Measurements from ENCODE around the gene SURF4.

Gene SURF4

GRCh38 chr9:133368249-133368881, 7.5 kb downstream of the SURF4 start:
- Histone ChIP-seq H3K27me3 (ENCODE audit: control insufficient read depth, insufficient read depth, low read length) (no peaks in the 10 kb centered on the region), H3K9ac (ENCODE audit: low read length) (no peak overlapping the region), H3K4me1 (ENCODE audit: control insufficient read depth, insufficient read depth, low read length) (peaks cover 56% of the 10 kb centered on the region), H3K4me3 (ENCODE audit: low read length) (no peak overlapping the region), H3K36me3 (ENCODE audit: control insufficient read depth, insufficient read depth, low read length) (peaks cover 14% of the 10 kb centered on the region), H3K9me3 (ENCODE audit: control insufficient read depth, low read length) (no peaks in the 10 kb centered on the region)

- no peaks in the 10 kb centered on the region for H3K9me3 ChIP-seq (ENCODE audit: control insufficient read depth, low read length)
- no peak overlapping the region for H3K4me3 ChIP-seq (ENCODE audit: low read length)
- no peak overlapping the region for H3K9ac ChIP-seq (ENCODE audit: low read length)
- H3K4me1 ChIP-seq (ENCODE audit: control insufficient read depth, insufficient read depth, low read length), result peaks cover 51% of the 10 kb centered on the region
- H3K36me3 ChIP-seq (ENCODE audit: control insufficient read depth, insufficient read depth, low read length), result peaks cover 14% of the 10 kb centered on the region
- no peaks in the 10 kb centered on the region for H3K27me3 ChIP-seq (ENCODE audit: control insufficient read depth, insufficient read depth, low read length)
Observed at GRCh38 chr9:133367778-133368177, 8.1 kb downstream of the SURF4 start.

GRCh38 chr9:133367221-133367620, 8.6 kb downstream of the SURF4 start:
- Histone ChIP-seq H3K9ac (ENCODE audit: low read length) (no peak overlapping the region), H3K27me3 (ENCODE audit: control insufficient read depth, insufficient read depth, low read length) (no peaks in the 10 kb centered on the region), H3K36me3 (ENCODE audit: control insufficient read depth, insufficient read depth, low read length) (peaks cover 14% of the 10 kb centered on the region), H3K9me3 (ENCODE audit: control insufficient read depth, low read length) (no peaks in the 10 kb centered on the region), H3K4me1 (ENCODE audit: control insufficient read depth, insufficient read depth, low read length) (peaks cover 47% of the 10 kb centered on the region), H3K4me3 (ENCODE audit: low read length) (no peak overlapping the region)

- H3K9me3 ChIP-seq (ENCODE audit: control insufficient read depth, low read length), result no peaks in the 10 kb centered on the region
- H3K36me3 ChIP-seq (ENCODE audit: control insufficient read depth, insufficient read depth, low read length), result peaks cover 18% of the 10 kb centered on the region
- peaks cover 39% of the 10 kb centered on the region for H3K4me1 ChIP-seq (ENCODE audit: control insufficient read depth, insufficient read depth, low read length)
- H3K27me3 ChIP-seq (ENCODE audit: control insufficient read depth, insufficient read depth, low read length), result no peaks in the 10 kb centered on the region
- no peak overlapping the region for H3K4me3 ChIP-seq (ENCODE audit: low read length)
- no peak overlapping the region for H3K9ac ChIP-seq (ENCODE audit: low read length)
Observed at GRCh38 chr9:133366435-133366834, 9.4 kb downstream of the SURF4 start.

- H3K9ac ChIP-seq (ENCODE audit: low read length), result no peak overlapping the region
Observed at GRCh38 chr9:133362359-133363044, 13.4 kb downstream of the SURF4 start.

GRCh38 chr9:133361507-133362092, 14.3 kb downstream of the SURF4 start:
- no peaks in the 10 kb centered on the region for H3K9me3 ChIP-seq (ENCODE audit: control insufficient read depth, low read length)
- H3K9ac ChIP-seq (ENCODE audit: low read length), result no peak overlapping the region
- H3K4me1 ChIP-seq (ENCODE audit: control insufficient read depth, insufficient read depth, low read length), result peaks cover 33% of the 10 kb centered on the region
- H3K4me3 ChIP-seq (ENCODE audit: low read length), result no peak overlapping the region
- H3K36me3 ChIP-seq (ENCODE audit: control insufficient read depth, insufficient read depth, low read length), result peaks cover 17% of the 10 kb centered on the region
- H3K27me3 ChIP-seq (ENCODE audit: control insufficient read depth, insufficient read depth, low read length), result no peaks in the 10 kb centered on the region

More at GRCh38 chr9:133362359-133363044, 13.4 kb downstream of the SURF4 start:
- no peaks in the 10 kb centered on the region for H3K27me3 ChIP-seq (ENCODE audit: control insufficient read depth, insufficient read depth, low read length)
- H3K4me1 ChIP-seq (ENCODE audit: control insufficient read depth, insufficient read depth, low read length), result peaks cover 28% of the 10 kb centered on the region
- no peaks in the 10 kb centered on the region for H3K9me3 ChIP-seq (ENCODE audit: control insufficient read depth, low read length)
- H3K4me3 ChIP-seq (ENCODE audit: low read length), result no peak overlapping the region
- peaks cover 18% of the 10 kb centered on the region for H3K36me3 ChIP-seq (ENCODE audit: control insufficient read depth, insufficient read depth, low read length)

- no peaks in the 10 kb centered on the region for H3K27me3 ChIP-seq (ENCODE audit: control insufficient read depth, insufficient read depth, low read length)
- H3K36me3 ChIP-seq (ENCODE audit: control insufficient read depth, insufficient read depth, low read length), result peaks cover 11% of the 10 kb centered on the region
- no peak overlapping the region for H3K4me3 ChIP-seq (ENCODE audit: low read length)
- peaks cover 33% of the 10 kb centered on the region for H3K4me1 ChIP-seq (ENCODE audit: control insufficient read depth, insufficient read depth, low read length)
- no peak overlapping the region for H3K9ac ChIP-seq (ENCODE audit: low read length)
- no peaks in the 10 kb centered on the region for H3K9me3 ChIP-seq (ENCODE audit: control insufficient read depth, low read length)
Observed at GRCh38 chr9:133360400-133361393, 15.2 kb downstream of the SURF4 start.

- Histone ChIP-seq H3K4me1 (ENCODE audit: control insufficient read depth, insufficient read depth, low read length) (peaks cover 42% of the 10 kb centered on the region), H3K4me3 (ENCODE audit: low read length) (no peak overlapping the region), H3K9me3 (ENCODE audit: control insufficient read depth, low read length) (no peaks in the 10 kb centered on the region), H3K9ac (ENCODE audit: low read length) (no peak overlapping the region), H3K36me3 (ENCODE audit: control insufficient read depth, insufficient read depth, low read length) (peaks cover 4% of the 10 kb centered on the region), H3K27me3 (ENCODE audit: control insufficient read depth, insufficient read depth, low read length) (no peaks in the 10 kb centered on the region)
Observed at GRCh38 chr9:133359399-133360175, 16.3 kb downstream of the SURF4 start.

GRCh38 chr9:133357656-133358055, 18.2 kb downstream of the SURF4 start:
- Histone ChIP-seq H3K9me3 (ENCODE audit: control insufficient read depth, low read length) (no peaks in the 10 kb centered on the region), H3K4me1 (ENCODE audit: control insufficient read depth, insufficient read depth, low read length) (peaks cover 42% of the 10 kb centered on the region), H3K9ac (ENCODE audit: low read length) (no peak overlapping the region), H3K4me3 (ENCODE audit: low read length) (no peak overlapping the region), H3K36me3 (ENCODE audit: control insufficient read depth, insufficient read depth, low read length) (peaks cover 15% of the 10 kb centered on the region), H3K27me3 (ENCODE audit: control insufficient read depth, insufficient read depth, low read length) (no peaks in the 10 kb centered on the region)

GRCh38 chr9:133356391-133357091, 19.3 kb downstream of the SURF4 start, which contains the start of the genes SURF1 and SURF2:
Gene SURF1 (minus strand): TSS chr9:133356487. CDS start chr9:133356453, 34 bp downstream.
Gene SURF2 (plus strand): TSS chr9:133356550. CDS start chr9:133356593, 43 bp downstream.
- Histone ChIP-seq H3K36me3 (ENCODE audit: control insufficient read depth, insufficient read depth, low read length) (peaks cover 23% of the 10 kb centered on the region), H3K4me3 (ENCODE audit: low read length) (peak within 1 kb of the TSS; percentile 41), H3K27me3 (ENCODE audit: control insufficient read depth, insufficient read depth, low read length) (no peaks in the 10 kb centered on the region)

More at GRCh38 chr9:133356391-133357091, 19.3 kb downstream of the SURF4 start, which contains the start of the genes SURF1 and SURF2:
- Histone ChIP-seq H3K4me1 (ENCODE audit: control insufficient read depth, insufficient read depth, low read length) (peaks cover 42% of the 10 kb centered on the region), H3K9me3 (ENCODE audit: control insufficient read depth, low read length) (no peaks in the 10 kb centered on the region), H3K9ac (ENCODE audit: low read length) (peak within 1 kb of the TSS; percentile 75)
